ENCODE results near the gene MAP3K14. TPM values are rescaled to one million over a fixed set of nuclear protein-coding genes. Genes with fewer than 3 reads are reported as not detected.

The MAP3K14 gene
- total RNA-seq, 1 experiment from 2014 or later = 7.8 TPM

DNA sequence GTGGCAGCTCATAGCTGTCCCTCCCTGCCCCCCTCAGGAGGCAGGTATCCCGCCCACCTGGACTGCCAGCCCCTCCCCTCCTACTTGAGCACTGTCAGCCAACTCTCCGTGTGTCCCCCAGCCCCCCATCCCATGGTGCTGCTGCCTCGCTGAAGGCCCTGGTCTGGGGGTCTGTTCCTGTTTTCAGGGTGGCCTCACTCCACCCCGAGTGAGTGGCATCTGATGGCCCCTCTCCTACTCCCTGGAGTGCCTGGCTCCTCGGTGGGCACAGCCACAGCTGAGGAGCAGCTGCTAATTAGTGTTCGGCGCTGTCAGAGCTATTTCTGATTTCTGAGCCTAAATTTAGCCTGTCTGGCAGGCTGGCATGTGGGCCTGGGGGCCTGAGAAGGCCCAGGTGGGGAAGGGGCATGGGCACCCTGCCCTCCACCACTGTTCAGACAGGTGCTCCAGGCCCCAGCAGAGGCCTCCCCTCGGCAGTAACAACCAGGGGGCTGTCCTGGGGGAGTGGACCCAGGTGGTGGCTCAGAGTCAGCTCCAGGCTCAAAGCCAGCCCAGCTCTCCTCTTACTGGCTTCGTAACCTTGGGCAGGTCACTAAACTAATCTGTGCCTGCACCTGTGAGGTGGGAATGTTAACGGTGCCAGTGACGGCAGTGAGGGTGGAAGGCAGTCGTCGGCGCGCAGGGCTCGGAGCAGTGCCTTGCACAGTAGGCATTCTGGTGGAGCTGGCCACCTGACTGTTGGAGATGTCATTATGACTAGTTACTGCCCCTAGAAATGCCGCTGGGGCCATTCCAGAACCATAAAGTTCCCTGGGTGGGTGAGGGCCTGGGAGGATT is 88.7 kb downstream of the MAP3K14 start:
- Mint-ChIP-seq H3K9me3 (no peaks in the 10 kb centered on the region), H3K4me1 (peaks cover 27 to 64% of the 10 kb centered on the region in 2 experiments), H3K27ac (no peak overlapping the region), H3K36me3 (ENCODE audit: insufficient read depth in 1 of 3, low read depth in 3 of 3) (no peaks in the 10 kb centered on the region), H3K27me3 (ENCODE audit: low read depth) (peaks cover 37% of the 10 kb centered on the region), H3K4me3 (no peak overlapping the region)
- Histone ChIP-seq H3K14ac (ENCODE audit: insufficient read depth, low read length) (no peak overlapping the region), H2AFZ (ENCODE audit: low read length) (no peak overlapping the region), H3K4ac (ENCODE audit: low read depth, low read length) (no peak overlapping the region), H3K4me2 (ENCODE audit: insufficient read depth, insufficient read length, low read length) (no peak overlapping the region), H4K8ac (replicated peaks; ENCODE audit: insufficient read length, low read depth, low read length) (no peak overlapping the region), H2BK12ac (ENCODE audit: insufficient read length, low read depth, low read length) (no peak overlapping the region), H3K56ac (ENCODE audit: insufficient read length, low read depth, low read length) (no peak overlapping the region), H4K20me1 (ENCODE audit: control insufficient read depth, insufficient read depth, insufficient read length) (no peaks in the 10 kb centered on the region), H3K23me2 (ENCODE audit: insufficient read length, low read depth, low read length, poor library complexity, severe bottlenecking) (no peaks in the 10 kb centered on the region), H2BK20ac (ENCODE audit: low read depth, low read length, poor library complexity, severe bottlenecking) (no peak overlapping the region), H3K9ac (ENCODE audit: extremely low read depth, insufficient read length, low read length) (no peak overlapping the region), H3K27me3 (ENCODE audit: insufficient read depth, low read length) (no peaks in the 10 kb centered on the region; the same call in 1 of the 2 replicates), H3T11ph (ENCODE audit: low read length) (no peak overlapping the region), H3K9me3 (ENCODE audit: control insufficient read depth, low read depth, low read length) (no peaks in the 10 kb centered on the region), H4K91ac (ENCODE audit: insufficient read length, low read depth, low read length) (no peak overlapping the region), H4K5ac (ENCODE audit: insufficient read length, low read depth, low read length) (no peak overlapping the region), H3K79me2 (ENCODE audit: insufficient read depth, low read length) (no peaks in the 10 kb centered on the region), H2BK15ac (ENCODE audit: low read depth, low read length) (no peak overlapping the region), H3K27ac (ENCODE audit: insufficient read length, low read depth, low read length) (no peak overlapping the region), H3K18ac (ENCODE audit: insufficient read length, low read depth, low read length) (no peak overlapping the region), H2AK5ac (ENCODE audit: insufficient read length, low read length) (no peak overlapping the region), H2BK5ac (ENCODE audit: insufficient read length, low read length) (no peak overlapping the region), H3K79me1 (ENCODE audit: insufficient read depth, low read depth, low read length, poor library complexity, severe bottlenecking) (no peaks in the 10 kb centered on the region), H2BK120ac (ENCODE audit: low read depth, low read length, poor library complexity, severe bottlenecking) (no peak overlapping the region), H3K4me1 (ENCODE audit: insufficient read depth, low read length) (no peaks in the 10 kb centered on the region; the same call in 1 of the 2 replicates), H3K23ac (ENCODE audit: insufficient read length, low read depth, low read length) (no peak overlapping the region)
- TF ChIP-seq, protein P1, sequence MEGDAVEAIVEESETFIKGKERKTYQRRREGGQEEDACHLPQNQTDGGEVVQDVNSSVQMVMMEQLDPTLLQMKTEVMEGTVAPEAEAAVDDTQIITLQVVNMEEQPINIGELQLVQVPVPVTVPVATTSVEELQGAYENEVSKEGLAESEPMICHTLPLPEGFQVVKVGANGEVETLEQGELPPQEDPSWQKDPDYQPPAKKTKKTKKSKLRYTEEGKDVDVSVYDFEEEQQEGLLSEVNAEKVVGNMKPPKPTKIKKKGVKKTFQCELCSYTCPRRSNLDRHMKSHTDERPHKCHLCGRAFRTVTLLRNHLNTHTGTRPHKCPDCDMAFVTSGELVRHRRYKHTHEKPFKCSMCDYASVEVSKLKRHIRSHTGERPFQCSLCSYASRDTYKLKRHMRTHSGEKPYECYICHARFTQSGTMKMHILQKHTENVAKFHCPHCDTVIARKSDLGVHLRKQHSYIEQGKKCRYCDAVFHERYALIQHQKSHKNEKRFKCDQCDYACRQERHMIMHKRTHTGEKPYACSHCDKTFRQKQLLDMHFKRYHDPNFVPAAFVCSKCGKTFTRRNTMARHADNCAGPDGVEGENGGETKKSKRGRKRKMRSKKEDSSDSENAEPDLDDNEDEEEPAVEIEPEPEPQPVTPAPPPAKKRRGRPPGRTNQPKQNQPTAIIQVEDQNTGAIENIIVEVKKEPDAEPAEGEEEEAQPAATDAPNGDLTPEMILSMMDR (conservative IDR thresholded peaks at IDR 0.05) = no peak
- DNase-seq = peak; percentile 44
- WGBS (ENCODE audit: extremely low coverage, insufficient read length, low lambda C conversion rate) = no CpG with 5 or more reads among the region's 17 CpGs
